HL-60/S4 (cell line): ENCODE results near the gene TMEM116.
"Not testable (repeated sequence)": the region's sequence is repeated elsewhere in the genome, so short reads cannot be mapped to it uniquely, and the experiment has no call there.

Experiments
- in situ Hi-C: fragments of 300-500 bp; cut with MboI; formaldehyde crosslinking; loops from 2 replicates; pipeline ENCODE4 v1.14.3; 2022; ENCODE audit warnings: low sequenced_read_pairs

The TMEM116 gene

GRCh38 chr12:112010415-112011344, 2.3 kb downstream of the TMEM116 start:
- in situ Hi-C loops: no loop called here

GRCh38 chr12:112009596-112009995, 3.4 kb downstream of the TMEM116 start:
- in situ Hi-C loops: not testable (repeated sequence)

GRCh38 chr12:112008918-112009317, 4.0 kb downstream of the TMEM116 start:
- in situ Hi-C loops: no loop called here

- in situ Hi-C loops: no loop called here
Observed at GRCh38 chr12:112007945-112008344, 5.0 kb downstream of the TMEM116 start.

- in situ Hi-C loops: no loop called here
Observed at GRCh38 chr12:112005419-112006395, 7.3 kb downstream of the TMEM116 start.

GRCh38 chr12:112004041-112004440, 8.9 kb downstream of the TMEM116 start:
- in situ Hi-C loops: no loop called here

GRCh38 chr12:112001576-112001975, 11.4 kb downstream of the TMEM116 start:
- in situ Hi-C loops: no loop called here

- in situ Hi-C loops: no loop called here
Observed at GRCh38 chr12:112000820-112001219, 12.1 kb downstream of the TMEM116 start.

GRCh38 chr12:111999129-111999528, 13.8 kb downstream of the TMEM116 start:
- in situ Hi-C loops: not testable (repeated sequence)

- in situ Hi-C loops: no loop called here
Observed at GRCh38 chr12:111998015-111998414, 14.9 kb downstream of the TMEM116 start.

GRCh38 chr12:111997300-111997699, 15.7 kb downstream of the TMEM116 start:
- in situ Hi-C loops: no loop called here

- in situ Hi-C loops: no loop called here
Observed at GRCh38 chr12:111995782-111996480, 17.0 kb downstream of the TMEM116 start.

- in situ Hi-C loops: not testable (repeated sequence)
Observed at GRCh38 chr12:111994211-111995111, 18.5 kb downstream of the TMEM116 start.

GRCh38 chr12:111993292-111994150, 19.4 kb downstream of the TMEM116 start:
- in situ Hi-C loops: no loop called here

GRCh38 chr12:111992464-111992863, 20.5 kb downstream of the TMEM116 start:
- in situ Hi-C loops: no loop called here

- in situ Hi-C loops: no loop called here
Observed at GRCh38 chr12:111991946-111992345, 21.0 kb downstream of the TMEM116 start.

GRCh38 chr12:111991535-111991934, 21.4 kb downstream of the TMEM116 start:
- in situ Hi-C loops: no loop called here

GRCh38 chr12:111984820-111985219, 28.1 kb downstream of the TMEM116 start:
- in situ Hi-C loops: no loop called here

GRCh38 chr12:111981987-111982386, 31.0 kb downstream of the TMEM116 start:
- in situ Hi-C loops: no loop called here
